Keratinocyte (primary cell): ENCODE measurements around the gene TOLLIP. TPM values are rescaled to one million over a fixed set of nuclear protein-coding genes. Genes with fewer than 3 reads are reported as not detected.

ENCODE experiments used
- DNase-seq: peaks from one replicate; pipeline ENCODE4 v3.0.0-alpha.2; 2011; ENCODE audit warnings: low read depth, missing footprints, low spot score
- FAIRE-seq: peaks from 2 replicates; lab custom pipeline; 2011; peaks lifted over from hg19 to GRCh38; lab: Jason Lieb, UNC
- H2AFZ ChIP-seq: 2 replicates; pipeline ENCODE4 v1.6.0; 2012; ENCODE audit warnings: low read length, control low read depth, inconsistent platforms; ENCODE audit not compliant: control insufficient read depth
- H3K27ac ChIP-seq: 2 replicates; pipeline ENCODE4 v1.5.1; 2011; ENCODE audit warnings: low read length; ENCODE audit not compliant: control insufficient read depth, insufficient read depth
- H3K27me3 ChIP-seq: 3 replicates; pipeline ENCODE4 v1.6.0; 2011; ENCODE audit warnings: low read length; ENCODE audit not compliant: control insufficient read depth, insufficient read depth; ENCODE audit errors: extremely low read depth
- H3K36me3 ChIP-seq, 2 experiments: 2 replicates in 1 of 2; 3 replicates in 1 of 2; pipeline ENCODE4 v1.5.1; 2011; ENCODE audit warnings: low read length in 2 of 2, mild to moderate bottlenecking in 1 of 2; ENCODE audit not compliant: control insufficient read depth in 2 of 2, insufficient read depth in 2 of 2; ENCODE audit errors: extremely low read depth in 1 of 2
- H3K4me1 ChIP-seq: 3 replicates; pipeline ENCODE4 v1.5.1; 2011; ENCODE audit warnings: low read length; ENCODE audit not compliant: control insufficient read depth, insufficient read depth; ENCODE audit errors: extremely low read depth
- H3K4me2 ChIP-seq: 3 replicates; pipeline ENCODE4 v1.6.0; 2011; ENCODE audit warnings: low read depth, low read length; ENCODE audit not compliant: control insufficient read depth, insufficient read depth; ENCODE audit errors: extremely low read depth
- H3K4me3 ChIP-seq, 3 experiments: fragments of 200-600 bp in 1 of 3; sonication (generic) in 1 of 3; 2 replicates in 2 of 3; 3 replicates in 1 of 3; pipeline ENCODE4 v1.5.1; 2011 to 2016; ENCODE audit warnings: low read length in 3 of 3, mild to moderate bottlenecking in 3 of 3, control low read depth in 2 of 3, inconsistent platforms in 1 of 3, low read depth in 1 of 3, mixed read lengths in 1 of 3, mixed run types in 1 of 3, moderate library complexity in 1 of 3; ENCODE audit not compliant: control insufficient read depth in 2 of 3, insufficient read depth in 2 of 3; ENCODE audit errors: extremely low read depth in 1 of 3
- H3K79me2 ChIP-seq: 2 replicates; pipeline ENCODE4 v1.6.0; 2012; ENCODE audit warnings: low read length; ENCODE audit not compliant: control insufficient read depth, insufficient read depth
- H3K9ac ChIP-seq: 3 replicates; pipeline ENCODE4 v1.6.0; 2011; ENCODE audit warnings: low read length; ENCODE audit not compliant: control insufficient read depth, insufficient read depth; ENCODE audit errors: extremely low read depth
- H3K9me1 ChIP-seq: 3 replicates; pipeline ENCODE4 v1.6.0; 2011; ENCODE audit warnings: low read length; ENCODE audit not compliant: control insufficient read depth, insufficient read depth; ENCODE audit errors: extremely low read depth
- H3K9me3 ChIP-seq: 2 replicates; pipeline ENCODE4 v1.5.1; 2012; ENCODE audit warnings: low read depth, low read length; ENCODE audit not compliant: control insufficient read depth
- H4K20me1 ChIP-seq: 3 replicates; pipeline ENCODE4 v1.6.0; 2011; ENCODE audit warnings: low read length; ENCODE audit not compliant: control insufficient read depth, insufficient read depth; ENCODE audit errors: extremely low read depth
- EZH2 ChIP-seq: IDR thresholded peaks from one replicate; pipeline ENCODE4 v1.6.1; 2012; ENCODE audit warnings: inconsistent platforms, mild to moderate bottlenecking, low read length, moderate library complexity
- dilution Hi-C: fragments of 300-500 bp; cut with MboI; formaldehyde crosslinking; loops from one replicate; pipeline ENCODE4 v1.7.0; 2020; ENCODE audit warnings: low sequenced_read_pairs; ENCODE audit not compliant: extremely low pct_ligation_motif_present
- polyA plus RNA-seq, 5 experiments: library from polyadenylated mRNA; depleted of rRNA in 3 of 5; stranded (reverse) in 3 of 5; stranded (forward) in 1 of 5; unstranded in 1 of 5; fragments of >200 nt; gene quantifications; 1 replicate in 1 of 5; 2 replicates in 3 of 5; 3 replicates in 1 of 5; pipeline versions ENCODE4 v1.2.1 to v1.2.3, GENCODE V29; 2011 to 2012; ENCODE audit warnings: missing spikeins in 2 of 5, low read depth in 1 of 5, low replicate concordance in 1 of 5
- TF ChIP-seq, protein P1 (sequence below), 3 experiments: IDR thresholded peaks in 1 of 3; conservative IDR thresholded peaks in 1 of 3; optimal IDR thresholded peaks in 1 of 3; 2 replicates in 2 of 3; 3 replicates in 1 of 3; pipeline versions ENCODE3 to v1.5.1; 2011; ENCODE audit warnings: low read length in 3 of 3, mild to moderate bottlenecking in 3 of 3, moderate library complexity in 2 of 3, control low read depth in 1 of 3, inconsistent platforms in 1 of 3; ENCODE audit not compliant: insufficient read depth in 2 of 3; ENCODE audit errors: extremely low read depth in 1 of 3

TOLLIP gene
- polyA plus RNA-seq, 1 donor (not counting 4 experiments of a cell fraction or from before 2014, with no cell fraction given), result 40.2 TPM

DNA sequence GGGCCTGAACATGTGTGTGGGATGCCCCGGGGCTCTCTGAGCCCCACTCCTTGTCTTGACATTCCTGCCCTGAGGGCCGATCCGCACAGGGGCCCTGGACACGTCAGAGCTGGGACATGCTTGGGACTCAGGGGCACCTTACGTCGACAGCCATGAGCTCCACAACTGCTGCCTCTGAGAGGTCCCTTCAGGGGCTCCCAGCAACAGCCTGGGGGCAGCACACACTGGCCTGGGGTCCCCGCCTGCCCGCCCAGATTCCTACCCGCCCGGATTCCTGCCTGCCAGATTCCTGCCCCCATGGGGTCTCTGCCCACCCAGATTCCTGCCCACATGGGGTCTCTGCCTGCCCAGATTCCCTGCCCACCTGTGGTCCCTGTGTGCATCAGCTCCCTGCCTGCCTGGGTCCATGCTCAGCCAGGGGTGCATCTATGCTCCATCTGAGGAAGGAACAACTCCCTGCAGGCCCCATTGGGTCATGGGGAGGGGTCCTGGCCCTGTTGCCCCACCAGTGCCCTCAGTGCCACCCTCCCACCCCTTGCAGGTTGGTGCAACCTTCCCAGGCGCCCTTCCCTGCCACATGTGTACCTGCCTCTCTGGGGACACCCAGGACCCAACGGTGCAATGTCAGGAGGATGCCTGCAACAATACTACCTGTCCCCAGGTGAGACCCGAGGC lies 50.9 kb downstream of the TOLLIP start:
- Histone ChIP-seq H3K4me3 (no peak overlapping the region), H4K20me1 (no peaks in the 10 kb centered on the region), H3K9me3 (no peaks in the 10 kb centered on the region), H3K4me2 (no peak overlapping the region), H3K36me3 (no peaks in the 10 kb centered on the region), H3K27me3 (no peaks in the 10 kb centered on the region), H2AFZ (no peak overlapping the region), H3K27ac (no peak overlapping the region), H3K9ac (no peak overlapping the region), H3K4me1 (peaks cover 6% of the 10 kb centered on the region), H3K79me2 (no peaks in the 10 kb centered on the region), H3K9me1 (no peaks in the 10 kb centered on the region)
- DNase-seq, result no peak
- no peak for FAIRE-seq
- dilution Hi-C loops, result no loop called here
- no peak for TF ChIP-seq EZH2
- TF ChIP-seq, protein P1, sequence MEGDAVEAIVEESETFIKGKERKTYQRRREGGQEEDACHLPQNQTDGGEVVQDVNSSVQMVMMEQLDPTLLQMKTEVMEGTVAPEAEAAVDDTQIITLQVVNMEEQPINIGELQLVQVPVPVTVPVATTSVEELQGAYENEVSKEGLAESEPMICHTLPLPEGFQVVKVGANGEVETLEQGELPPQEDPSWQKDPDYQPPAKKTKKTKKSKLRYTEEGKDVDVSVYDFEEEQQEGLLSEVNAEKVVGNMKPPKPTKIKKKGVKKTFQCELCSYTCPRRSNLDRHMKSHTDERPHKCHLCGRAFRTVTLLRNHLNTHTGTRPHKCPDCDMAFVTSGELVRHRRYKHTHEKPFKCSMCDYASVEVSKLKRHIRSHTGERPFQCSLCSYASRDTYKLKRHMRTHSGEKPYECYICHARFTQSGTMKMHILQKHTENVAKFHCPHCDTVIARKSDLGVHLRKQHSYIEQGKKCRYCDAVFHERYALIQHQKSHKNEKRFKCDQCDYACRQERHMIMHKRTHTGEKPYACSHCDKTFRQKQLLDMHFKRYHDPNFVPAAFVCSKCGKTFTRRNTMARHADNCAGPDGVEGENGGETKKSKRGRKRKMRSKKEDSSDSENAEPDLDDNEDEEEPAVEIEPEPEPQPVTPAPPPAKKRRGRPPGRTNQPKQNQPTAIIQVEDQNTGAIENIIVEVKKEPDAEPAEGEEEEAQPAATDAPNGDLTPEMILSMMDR (optimal IDR thresholded peaks at IDR 0.05 in 1 of 3, IDR thresholded peaks at IDR 0.05 in 1 of 3, conservative IDR thresholded peaks at IDR 0.05 in 1 of 3; ENCODE audit: extremely low read depth in 1 of 3, insufficient read depth in 2 of 3, low read length in 3 of 3), result no peak

DNA sequence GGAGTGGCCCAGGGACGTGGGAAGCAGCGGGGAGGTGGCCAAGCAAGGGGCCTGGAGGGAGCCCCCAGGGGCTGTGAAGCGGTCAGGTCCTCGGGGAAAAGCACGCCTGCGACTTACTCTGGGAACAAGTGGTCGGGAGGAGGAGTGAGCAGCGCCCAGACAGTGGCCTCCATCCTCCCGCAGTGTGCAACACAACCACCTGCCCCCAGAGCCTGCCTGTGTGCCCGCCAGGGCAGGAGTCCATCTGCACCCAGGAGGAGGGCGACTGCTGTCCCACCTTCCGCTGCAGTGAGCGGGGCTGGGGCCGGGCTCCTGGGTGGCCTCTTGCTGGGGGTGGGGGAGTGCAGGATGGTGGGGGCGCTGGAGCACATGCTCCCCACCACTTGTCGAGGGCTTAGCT lies 51.5 kb downstream of the TOLLIP start:
- no peaks in the 10 kb centered on the region for H3K9me1 ChIP-seq
- FAIRE-seq (no peak), DNase-seq (no peak)
- H3K4me1 ChIP-seq, result peaks cover 3% of the 10 kb centered on the region
- TF ChIP-seq, protein P1 (optimal IDR thresholded peaks at IDR 0.05 in 1 of 3, IDR thresholded peaks at IDR 0.05 in 1 of 3, conservative IDR thresholded peaks at IDR 0.05 in 1 of 3; ENCODE audit: extremely low read depth in 1 of 3, insufficient read depth in 2 of 3, low read length in 3 of 3), result no peak
- TF ChIP-seq EZH2, result no peak
- no peak overlapping the region for H3K4me3 ChIP-seq
- H3K9ac ChIP-seq, result no peak overlapping the region
- H3K79me2 ChIP-seq, result no peaks in the 10 kb centered on the region
- H3K27me3 ChIP-seq, result no peaks in the 10 kb centered on the region
- H4K20me1 ChIP-seq, result no peaks in the 10 kb centered on the region
- dilution Hi-C loops, result no loop called here
- no peak overlapping the region for H3K4me2 ChIP-seq
- no peaks in the 10 kb centered on the region for H3K36me3 ChIP-seq
- H2AFZ ChIP-seq, result no peak overlapping the region
- no peaks in the 10 kb centered on the region for H3K9me3 ChIP-seq
- no peak overlapping the region for H3K27ac ChIP-seq
